Measurements from ENCODE around the gene IPO4.
"Not testable (repeated sequence)": the region's sequence is repeated elsewhere in the genome, so short reads cannot be mapped to it uniquely, and the experiment has no call there.

Gene IPO4

DNA sequence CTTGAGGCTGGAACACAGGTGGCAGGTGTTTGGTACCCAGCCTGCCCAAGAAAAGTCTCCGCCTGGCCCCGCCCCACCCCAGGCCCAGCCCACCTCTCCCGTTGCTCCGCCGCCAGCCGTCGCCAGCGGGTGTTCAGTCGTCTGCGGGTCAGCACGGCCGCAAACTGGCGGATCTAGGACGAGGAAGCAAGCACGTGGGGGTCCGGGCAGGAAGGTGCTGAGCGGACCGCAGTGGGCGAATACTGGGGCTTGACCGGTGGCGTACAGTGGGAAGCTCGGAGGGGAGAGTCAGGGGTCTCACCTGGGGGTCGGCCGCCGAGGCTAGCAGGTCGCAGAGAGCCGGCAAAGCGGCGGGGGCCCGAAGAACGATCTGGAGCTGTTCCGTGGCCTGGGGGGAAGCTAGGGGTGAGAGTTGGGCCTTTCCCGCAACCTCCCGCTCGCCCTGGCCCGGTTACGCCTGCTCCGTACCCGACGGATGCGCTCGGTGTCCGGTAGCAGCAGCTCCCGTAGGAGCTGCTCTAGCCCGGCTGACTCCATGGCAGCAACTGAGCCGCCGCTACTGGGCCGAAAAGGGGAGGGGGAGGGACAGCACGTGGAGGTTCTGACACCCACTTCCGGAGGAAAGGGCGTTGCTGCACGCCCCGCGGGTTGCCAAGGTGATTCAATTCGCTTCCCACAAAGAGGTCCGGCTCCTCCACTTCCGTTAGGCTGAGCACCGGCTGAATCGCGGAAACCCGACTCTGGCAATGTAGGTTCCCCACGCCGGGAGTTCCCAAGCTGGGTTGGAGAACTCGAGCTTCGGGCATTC, at the start of gene IPO4:
Gene IPO4 (minus strand): TSS at position 566 of the 808 bp plus-strand sequence. CDS start 29 bp downstream, at position 537.
- DNase-seq (ENCODE audit: low read depth in 2 of 2) = peak; percentile 92 to 93

GRCh38 chr14:24238123-24238522, 49.5 kb upstream of the IPO4 start:
- DNase-seq (ENCODE audit: low read depth in 2 of 2) = no peak

- DNase-seq (ENCODE audit: low read depth in 2 of 2) = no peak
Observed at GRCh38 chr14:24237463-24237955, 48.9 kb upstream of the IPO4 start.

GRCh38 chr14:24236689-24237462, 48.3 kb upstream of the IPO4 start:
- DNase-seq (ENCODE audit: low read depth in 2 of 2) = no peak

DNA sequence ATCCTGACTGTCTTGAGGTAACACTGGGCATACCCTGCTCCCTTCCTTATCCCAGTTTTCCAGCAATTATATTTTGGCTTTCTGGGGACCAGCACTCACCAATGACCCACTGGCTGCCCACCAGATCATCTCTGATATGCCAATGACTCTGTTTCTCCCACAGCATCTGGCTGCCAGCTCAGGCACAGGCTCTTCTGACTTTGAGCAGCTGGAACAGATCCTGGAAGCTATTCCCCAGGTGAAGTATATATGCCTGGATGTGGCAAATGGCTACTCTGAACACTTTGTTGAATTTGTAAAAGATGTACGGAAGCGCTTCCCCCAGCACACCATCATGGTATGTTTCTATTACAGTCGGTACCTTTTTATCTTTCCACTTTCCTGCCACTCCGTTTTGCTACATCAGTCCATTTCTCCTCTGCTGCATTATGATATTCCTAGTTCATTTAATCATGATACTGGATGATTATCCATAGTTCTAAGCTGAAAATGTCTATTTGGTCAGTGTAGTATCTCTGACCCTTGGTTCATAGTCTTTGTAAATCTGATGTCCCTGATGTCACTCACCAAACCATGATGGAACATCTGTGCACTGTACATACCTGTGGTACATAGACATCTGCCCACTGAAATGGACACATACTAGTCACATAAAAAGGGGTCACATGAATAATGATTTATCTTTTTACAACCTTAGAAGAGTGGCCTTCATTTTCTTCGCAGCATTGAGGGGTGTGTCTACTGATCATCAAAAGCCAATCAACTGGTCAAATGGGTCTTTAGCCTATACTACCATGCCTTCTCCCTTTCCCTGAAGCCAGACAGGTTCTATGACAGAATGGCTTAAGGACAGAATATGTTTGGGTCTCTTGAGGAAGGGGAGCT, 47.4 kb upstream of the IPO4 start:
- DNase-seq (ENCODE audit: low read depth in 2 of 2) = no peak

DNA sequence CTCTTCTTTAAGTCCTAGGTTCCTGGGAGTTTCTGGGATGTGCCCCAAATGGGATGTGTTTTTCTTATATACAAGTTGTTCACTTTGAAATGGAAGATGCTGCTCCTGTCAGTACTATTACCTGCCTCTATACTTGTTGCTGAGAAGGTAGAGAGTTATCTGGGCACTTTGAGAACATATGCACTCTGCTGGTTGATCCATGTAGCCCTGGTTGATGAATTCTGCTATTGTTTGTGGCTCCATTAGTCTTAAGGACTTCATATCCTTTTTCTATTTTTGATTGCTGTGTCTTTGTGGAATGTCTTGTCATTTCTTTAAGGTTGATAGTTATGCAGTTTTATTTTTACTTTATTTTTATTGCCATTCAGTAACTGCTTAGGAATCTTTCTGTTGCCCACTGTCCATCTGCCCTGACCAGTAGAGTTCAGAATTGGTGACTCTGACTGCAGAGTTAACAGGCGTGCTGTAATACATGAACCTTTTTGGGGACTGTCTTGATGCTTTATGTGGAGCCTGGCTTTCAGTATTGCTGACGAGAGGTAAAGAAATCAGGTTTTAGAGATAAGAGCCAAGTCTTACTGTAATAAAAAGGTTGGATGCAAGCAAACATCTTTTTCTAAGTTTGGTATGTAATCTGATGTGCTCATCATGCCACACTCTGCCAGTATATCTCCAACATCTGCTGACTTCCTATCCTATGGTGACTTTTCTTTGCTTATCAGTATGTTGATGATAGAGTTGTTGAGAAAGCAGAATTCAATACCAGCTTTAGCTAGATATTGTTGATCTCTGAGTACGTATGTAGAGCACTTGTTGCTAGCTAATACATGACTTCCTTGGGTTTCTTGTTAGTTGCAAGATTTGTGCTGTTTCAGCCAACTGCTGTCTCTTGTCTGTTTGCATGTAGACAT, 45.7 kb upstream of the IPO4 start:
- DNase-seq (ENCODE audit: low read depth in 2 of 2) = no peak

DNA sequence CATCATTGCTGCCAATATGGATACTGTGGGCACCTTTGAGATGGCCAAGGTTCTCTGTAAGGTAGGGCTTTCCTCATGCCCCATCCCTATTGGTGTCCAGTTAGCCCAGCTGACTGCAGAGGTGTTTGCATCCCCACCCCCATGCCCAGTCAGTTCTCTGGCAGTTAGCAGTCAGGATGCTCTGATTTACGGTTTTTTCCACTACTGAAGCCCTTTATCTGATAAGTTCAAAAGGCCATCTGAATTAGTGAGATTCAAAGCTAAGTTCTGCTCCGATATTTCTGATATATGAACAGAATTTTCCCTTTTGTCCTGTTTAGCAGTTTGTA, 44.9 kb upstream of the IPO4 start:
- no peak for DNase-seq (ENCODE audit: low read depth in 2 of 2)

- DNase-seq (ENCODE audit: low read depth in 2 of 2) = peak in 1 of 2 donors; percentile 44
Observed at GRCh38 chr14:24232645-24233537, 44.3 kb upstream of the IPO4 start, which contains the start of gene GMPR2. Gene GMPR2, plus strand, starts transcription at chr14:24232929. Its CDS starts 325 bp downstream, at chr14:24233254.

DNA sequence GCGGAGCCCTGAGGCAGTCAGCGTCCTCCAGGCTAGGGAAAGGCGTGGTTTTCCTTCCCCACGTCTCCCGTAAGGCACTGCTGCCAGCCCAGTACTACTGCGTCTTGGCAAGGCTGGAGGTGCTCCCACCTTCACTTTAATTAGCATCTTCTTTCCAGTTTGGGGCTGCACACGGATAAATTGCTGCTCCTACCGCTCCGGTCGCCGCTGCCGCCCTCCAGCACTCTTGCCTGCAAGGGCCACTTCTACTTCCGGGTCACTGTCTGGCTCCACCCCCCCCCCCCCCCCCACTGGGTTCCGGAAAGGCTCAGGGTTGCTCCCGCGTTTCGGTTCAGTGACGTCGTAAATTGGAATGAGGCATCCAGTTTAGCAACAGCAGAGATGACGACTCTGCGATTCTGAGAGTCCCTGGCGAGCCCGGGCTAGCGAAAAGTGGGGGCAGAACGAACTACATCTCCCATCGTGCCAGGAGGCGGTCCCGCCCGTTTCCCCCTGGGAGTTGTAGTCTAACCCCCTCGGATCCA, 43.6 kb upstream of the IPO4 start, which contains the start of gene NEDD8:
Gene NEDD8 (minus strand): TSS at position 247 of the 524 bp plus-strand sequence. CDS start 100 bp downstream, at position 147.
- DNase-seq (ENCODE audit: low read depth in 2 of 2) = peak; percentile 82 to 88

DNA sequence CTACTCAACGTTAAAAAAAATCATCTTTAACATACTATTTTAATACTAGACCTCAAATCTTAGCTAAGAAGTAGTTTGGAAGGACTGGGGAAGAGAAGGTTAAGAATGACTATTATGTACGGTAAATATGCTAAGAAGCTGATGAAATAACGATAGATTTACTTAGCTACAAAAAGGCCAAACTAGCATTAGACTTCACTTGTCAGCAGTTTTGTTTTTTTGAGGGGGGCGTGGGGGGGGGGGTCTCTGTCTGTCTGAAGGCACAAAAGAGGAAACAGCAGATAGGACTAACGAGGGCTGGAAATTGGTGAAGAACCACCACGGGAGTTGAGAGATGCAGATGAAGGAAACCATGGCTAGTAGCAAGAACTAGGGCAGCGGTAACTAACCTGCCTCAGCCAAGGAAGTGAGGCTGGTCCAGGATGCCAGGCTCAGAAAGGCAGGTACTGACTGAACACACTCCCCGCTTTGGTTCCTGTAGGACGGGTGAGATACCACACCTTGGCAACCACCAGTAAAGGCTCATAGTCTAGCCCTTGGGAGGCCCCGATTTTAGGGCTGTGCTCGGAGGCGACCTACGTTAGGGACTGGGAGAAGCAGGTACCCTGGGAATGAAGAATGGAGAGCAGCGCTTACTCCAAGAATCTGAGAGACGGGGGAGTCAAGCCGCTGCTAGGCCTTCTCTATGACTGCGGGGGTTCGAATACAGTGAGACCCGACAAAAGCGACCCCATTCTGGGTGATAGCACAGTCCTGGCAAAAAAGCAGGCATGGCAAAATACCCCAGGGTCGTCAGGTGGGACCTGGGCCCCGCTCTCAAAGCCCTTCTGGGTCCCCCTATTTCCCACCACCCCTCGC, 42.9 kb upstream of the IPO4 start:
- no peak for DNase-seq (ENCODE audit: low read depth in 2 of 2)

GRCh38 chr14:24228902-24229301, 40.3 kb upstream of the IPO4 start:
- DNase-seq (ENCODE audit: low read depth in 2 of 2) = no peak

- DNase-seq (ENCODE audit: low read depth in 2 of 2) = no peak
Observed at GRCh38 chr14:24226473-24226872, 37.9 kb upstream of the IPO4 start.

- DNase-seq (ENCODE audit: low read depth in 2 of 2) = no peak
Observed at GRCh38 chr14:24224618-24225071, 36.0 kb upstream of the IPO4 start.

- DNase-seq (ENCODE audit: low read depth in 2 of 2) = not testable (repeated sequence)
Observed at GRCh38 chr14:24222987-24223386, 34.4 kb upstream of the IPO4 start.

GRCh38 chr14:24219521-24219920, 30.9 kb upstream of the IPO4 start:
- no peak for DNase-seq (ENCODE audit: low read depth in 2 of 2)

DNA sequence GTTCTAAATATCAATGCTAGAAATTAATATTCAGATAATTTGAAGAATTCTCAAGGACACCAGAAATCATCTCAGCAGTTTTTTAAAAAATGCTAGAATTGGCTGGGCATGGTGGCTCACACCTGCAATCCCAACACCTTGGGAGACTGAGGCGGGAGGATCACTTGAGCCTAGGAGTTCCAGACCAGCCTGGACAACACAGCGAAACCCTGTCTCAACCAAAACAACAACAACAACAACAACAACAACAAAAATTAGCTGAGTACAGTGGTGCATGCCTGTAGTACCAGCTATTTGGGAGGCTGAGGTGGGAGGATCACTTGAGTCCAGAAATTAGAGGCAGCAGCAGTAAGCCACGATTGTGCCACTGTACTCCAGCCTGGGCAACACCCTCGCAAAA, 30.5 kb upstream of the IPO4 start:
- DNase-seq (ENCODE audit: low read depth in 2 of 2) = no peak

GRCh38 chr14:24216876-24217275, 28.3 kb upstream of the IPO4 start:
- not testable (repeated sequence) for DNase-seq (ENCODE audit: low read depth in 2 of 2)

DNA sequence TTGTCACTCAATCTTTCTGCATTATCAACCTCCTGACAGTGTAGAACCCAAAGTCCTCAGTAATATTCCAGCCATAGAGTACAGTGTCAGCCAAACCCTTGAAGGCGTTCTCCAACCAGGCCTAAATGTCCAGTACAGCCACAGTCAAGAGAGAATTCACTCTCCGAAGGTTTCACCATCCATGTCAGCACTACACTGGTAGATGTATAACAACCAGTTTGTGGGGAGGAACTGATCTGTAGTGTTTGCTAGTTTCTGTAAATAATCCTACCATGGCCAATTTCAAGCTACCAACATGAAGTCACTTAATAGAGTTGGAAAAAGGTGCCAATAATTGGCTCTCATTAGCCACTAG, 27.7 kb upstream of the IPO4 start:
- no peak for DNase-seq (ENCODE audit: low read depth in 2 of 2)
